Neural progenitor cell (in vitro differentiated cells): ENCODE measurements around the gene ZFYVE21. TPM values are rescaled to one million over a fixed set of nuclear protein-coding genes. Genes with fewer than 3 reads are reported as not detected.

Experiments used
- DNase-seq: peaks from one replicate; pipeline ENCODE4 v3.0.0-alpha.2; 2016; ENCODE audit warnings: low spot score
- H2AFZ ChIP-seq: fragments of 200-600 bp; sonication (generic); replicated peaks from 2 replicates; pipeline ENCODE4 v1.6.1; 2016; ENCODE audit warnings: antibody characterized with exemption
- H3F3A ChIP-seq: fragments of 200-600 bp; sonication (generic); 2 replicates; pipeline ENCODE4 v1.6.1; 2016; ENCODE audit warnings: antibody characterized with exemption, low read depth
- H3K27ac ChIP-seq: fragments of 200-600 bp; sonication (generic); 2 replicates; pipeline ENCODE4 v1.5.1; 2016; ENCODE audit warnings: mild to moderate bottlenecking
- H3K27me3 ChIP-seq: fragments of 200-600 bp; sonication (generic); 2 replicates; pipeline ENCODE4 v1.6.1; 2016; ENCODE audit warnings: mild to moderate bottlenecking, moderate library complexity
- H3K36me3 ChIP-seq: fragments of 200-600 bp; sonication (generic); 2 replicates; pipeline ENCODE4 v1.5.1; 2016
- H3K4me1 ChIP-seq: fragments of 200-600 bp; sonication (generic); 2 replicates; pipeline ENCODE4 v1.6.1; 2016; ENCODE audit warnings: mixed run types
- H3K4me2 ChIP-seq: fragments of 200-600 bp; sonication (generic); 2 replicates; pipeline ENCODE4 v1.6.1; 2016
- H3K4me3 ChIP-seq: fragments of 200-600 bp; sonication (generic); 2 replicates; pipeline ENCODE4 v1.5.1; 2016
- H3K79me2 ChIP-seq: fragments of 200-600 bp; sonication (generic); 2 replicates; pipeline ENCODE4 v1.6.1; 2016; ENCODE audit warnings: low read depth
- H3K9ac ChIP-seq: fragments of 200-600 bp; sonication (generic); 2 replicates; pipeline ENCODE4 v1.6.1; 2016
- H3K9me3 ChIP-seq: fragments of 200-600 bp; sonication (generic); 2 replicates; pipeline ENCODE4 v1.5.1; 2016; ENCODE audit warnings: low read depth
- H4K20me1 ChIP-seq: fragments of 200-600 bp; sonication (generic); 2 replicates; pipeline ENCODE4 v1.6.1; 2016; ENCODE audit warnings: low read depth
- H3K27ac Mint-ChIP-seq: 3 replicates; pipeline ENCODE4 v1.8.0; 2021; ENCODE audit warnings: mixed read lengths
- H3K27me3 Mint-ChIP-seq: 2 replicates; pipeline ENCODE4 v1.8.0; 2022; ENCODE audit warnings: low read depth, mild to moderate bottlenecking, inconsistent platforms, moderate library complexity, mixed read lengths; ENCODE audit not compliant: insufficient read depth
- H3K36me3 Mint-ChIP-seq: 3 replicates; pipeline ENCODE4 v1.8.0; 2021; ENCODE audit warnings: mixed read lengths
- H3K4me1 Mint-ChIP-seq: 3 replicates; pipeline ENCODE4 v1.8.0; 2021; ENCODE audit warnings: mixed read lengths
- H3K4me3 Mint-ChIP-seq: 3 replicates; pipeline ENCODE4 v1.8.0; 2021; ENCODE audit warnings: mild to moderate bottlenecking, moderate library complexity, mixed read lengths
- H3K9me3 Mint-ChIP-seq: 3 replicates; pipeline ENCODE4 v1.8.0; 2020; ENCODE audit warnings: mixed read lengths
- CTCF ChIP-seq: fragments of 200-600 bp; sonication (generic); IDR thresholded peaks from 2 replicates; pipeline ENCODE4 v1.5.1; 2017; ENCODE audit warnings: antibody characterized with exemption, mild to moderate bottlenecking
- EZH2 ChIP-seq: fragments of 200-600 bp; sonication (generic); IDR thresholded peaks from 2 replicates; pipeline ENCODE4 v1.6.1; 2017; ENCODE audit warnings: antibody characterized with exemption, mild to moderate bottlenecking, moderate library complexity
- EZH2phosphoT487 ChIP-seq: fragments of 200-600 bp; sonication (generic); IDR thresholded peaks from 2 replicates; pipeline ENCODE4 v1.6.1; 2017; ENCODE audit warnings: antibody characterized with exemption
- total RNA-seq: library from RNA; depleted of rRNA; stranded (reverse); fragments of >200 nt; gene quantifications from 2 replicates; pipeline ENCODE4 v1.2.3, GENCODE V29; 2015; ENCODE audit warnings: low replicate concordance

ZFYVE21 gene
- total RNA-seq, 1 donor from 2014 or later = 46.2 TPM

- no peaks in the 10 kb centered on the region for H3K36me3 ChIP-seq
- no peaks in the 10 kb centered on the region for H3K27me3 ChIP-seq
- H2AFZ ChIP-seq = no peak overlapping the region
- H3K27ac Mint-ChIP-seq = no peak overlapping the region
- H3K4me2 ChIP-seq = no peak overlapping the region
- no peak for DNase-seq
- peak overlapping the region; percentile 63 for H3K27ac ChIP-seq
- H3K9ac ChIP-seq = peak overlapping the region; percentile 49
- H3K4me1 ChIP-seq = peaks cover 4% of the 10 kb centered on the region
- peaks cover 20% of the 10 kb centered on the region for H3K4me1 Mint-ChIP-seq
- peaks cover 6% of the 10 kb centered on the region for H3K27me3 Mint-ChIP-seq
- H3K4me3 Mint-ChIP-seq = no peak overlapping the region
- peaks cover 51% of the 10 kb centered on the region for H4K20me1 ChIP-seq
- H3K9me3 Mint-ChIP-seq = no peaks in the 10 kb centered on the region
- H3K36me3 Mint-ChIP-seq = peaks cover 2% of the 10 kb centered on the region
- H3K4me3 ChIP-seq = no peak overlapping the region
- no peaks in the 10 kb centered on the region for H3K9me3 ChIP-seq
- TF ChIP-seq CTCF = no peak
- TF ChIP-seq EZH2phosphoT487 = no peak
- TF ChIP-seq EZH2 = no peak
- H3K79me2 ChIP-seq = no peaks in the 10 kb centered on the region
- no peaks in the 10 kb centered on the region for H3F3A ChIP-seq
These were observed 20.1 kb upstream of the ZFYVE21 start for GRCh38 chr14:103695296-103696069.

GRCh38 chr14:103696070-103696402 is 19.6 kb upstream of the ZFYVE21 start:
- no peaks in the 10 kb centered on the region for H3K79me2 ChIP-seq
- Mint-ChIP-seq H3K9me3 (no peaks in the 10 kb centered on the region), H3K36me3 (peaks cover 2% of the 10 kb centered on the region), H3K4me1 (peaks cover 20% of the 10 kb centered on the region), H3K27ac (peak overlapping the region; percentile 76), H3K4me3 (no peak overlapping the region), H3K27me3 (peaks cover 6% of the 10 kb centered on the region)
- H3K9ac ChIP-seq = no peak overlapping the region
- TF ChIP-seq EZH2phosphoT487 = no peak
- no peak for TF ChIP-seq EZH2
- no peak for TF ChIP-seq CTCF
- H3F3A ChIP-seq = no peaks in the 10 kb centered on the region
- peaks cover 51% of the 10 kb centered on the region for H4K20me1 ChIP-seq
- peak overlapping the region; percentile 63 for H3K27ac ChIP-seq
- no peaks in the 10 kb centered on the region for H3K27me3 ChIP-seq
- H3K4me1 ChIP-seq = peaks cover 4% of the 10 kb centered on the region
- H3K9me3 ChIP-seq = no peaks in the 10 kb centered on the region
- no peak overlapping the region for H2AFZ ChIP-seq
- H3K36me3 ChIP-seq = no peaks in the 10 kb centered on the region
- no peak overlapping the region for H3K4me2 ChIP-seq
- no peak overlapping the region for H3K4me3 ChIP-seq
- no peak for DNase-seq

- peaks cover 2% of the 10 kb centered on the region for H3K36me3 Mint-ChIP-seq
- H3K9ac ChIP-seq = no peak overlapping the region
- peaks cover 50% of the 10 kb centered on the region for H4K20me1 ChIP-seq
- no peak overlapping the region for H2AFZ ChIP-seq
- H3K27ac Mint-ChIP-seq = peak overlapping the region; percentile 76
- no peaks in the 10 kb centered on the region for H3F3A ChIP-seq
- no peak overlapping the region for H3K4me3 ChIP-seq
- no peaks in the 10 kb centered on the region for H3K36me3 ChIP-seq
- no peaks in the 10 kb centered on the region for H3K79me2 ChIP-seq
- H3K9me3 Mint-ChIP-seq = no peaks in the 10 kb centered on the region
- H3K4me1 Mint-ChIP-seq = peaks cover 20% of the 10 kb centered on the region
- H3K4me3 Mint-ChIP-seq = no peak overlapping the region
- TF ChIP-seq EZH2phosphoT487 = no peak
- TF ChIP-seq CTCF = no peak
- no peak for TF ChIP-seq EZH2
- no peaks in the 10 kb centered on the region for H3K9me3 ChIP-seq
- peak overlapping the region; percentile 58 for H3K27ac ChIP-seq
- H3K4me1 ChIP-seq = peaks cover 4% of the 10 kb centered on the region
- H3K27me3 Mint-ChIP-seq = peaks cover 6% of the 10 kb centered on the region
- DNase-seq = no peak
- no peak overlapping the region for H3K4me2 ChIP-seq
- no peaks in the 10 kb centered on the region for H3K27me3 ChIP-seq
These were observed 19.0 kb upstream of the ZFYVE21 start for GRCh38 chr14:103696466-103697071.
